ENCODE data around the gene IMMP2L.
"Not testable (repeated sequence)": the region's sequence is repeated elsewhere in the genome, so short reads cannot be mapped to it uniquely, and the experiment has no call there.

IMMP2L gene

DNA sequence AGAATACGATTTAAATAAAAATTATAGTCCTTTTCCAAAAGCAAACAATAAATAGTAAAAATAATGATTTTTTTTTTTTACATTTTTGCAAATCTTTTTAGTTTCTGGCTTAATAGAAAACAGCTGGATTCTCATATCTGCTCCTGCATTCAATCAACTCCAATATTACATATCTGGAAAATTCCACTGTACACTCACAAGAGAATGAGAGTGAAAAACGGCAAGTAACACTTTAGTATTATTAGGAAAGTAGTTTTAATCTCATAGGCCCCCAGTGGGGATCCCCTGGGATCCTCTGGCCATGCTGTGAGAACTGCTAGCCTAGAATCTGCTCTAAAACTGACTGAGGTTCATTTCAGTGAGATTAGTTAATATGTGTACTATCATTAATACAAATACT, 599.9 kb downstream of the IMMP2L start:
- no peak for DNase-seq

DNA sequence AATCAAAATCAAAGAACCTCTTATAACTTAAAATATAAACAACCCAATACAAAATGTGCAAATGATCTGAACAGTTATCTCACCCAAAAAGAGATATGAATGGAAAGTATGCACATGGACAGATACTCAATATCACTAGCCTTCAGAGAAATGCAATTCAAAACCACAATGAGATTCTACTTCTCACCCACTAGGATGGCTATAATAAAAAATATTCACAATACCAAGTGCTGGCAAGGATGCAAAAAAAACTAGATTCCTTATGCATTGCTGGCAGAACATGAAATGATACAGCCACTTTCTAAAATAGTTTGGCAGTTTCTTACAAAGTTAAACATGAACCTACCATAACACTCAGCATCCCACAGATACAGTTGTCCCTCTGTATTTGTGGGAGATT, 601.5 kb downstream of the IMMP2L start:
- DNase-seq, result no peak

GRCh38 chr7:110948280-110948679, 614.0 kb downstream of the IMMP2L start:
- DNase-seq, result no peak

- DNase-seq, result no peak
These were observed 614.9 kb downstream of the IMMP2L start for GRCh38 chr7:110947408-110947807.

GRCh38 chr7:110944966-110945644, 617.2 kb downstream of the IMMP2L start:
- DNase-seq, result no peak

DNA sequence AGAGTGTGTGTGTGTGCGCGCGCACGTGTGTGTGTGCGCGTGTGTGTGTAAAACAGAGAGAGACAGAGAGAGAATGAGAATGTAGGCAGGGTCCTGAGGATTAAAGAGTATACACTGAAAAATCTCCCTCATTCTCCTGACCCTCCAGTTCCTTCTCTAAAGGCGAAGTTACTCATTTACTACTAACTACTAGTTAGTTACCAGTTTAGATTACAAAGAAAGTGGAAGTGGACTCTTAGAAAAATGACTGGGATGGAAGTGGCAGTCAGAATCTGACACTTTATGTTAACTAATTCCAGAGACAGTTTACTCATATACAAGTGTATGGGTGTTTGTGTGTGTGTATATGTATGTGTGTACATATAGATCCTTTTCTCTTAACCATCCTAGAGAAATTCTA, 617.8 kb downstream of the IMMP2L start:
- no peak for DNase-seq

- no peak for DNase-seq
These were observed 618.5 kb downstream of the IMMP2L start for GRCh38 chr7:110943701-110944345.

DNA sequence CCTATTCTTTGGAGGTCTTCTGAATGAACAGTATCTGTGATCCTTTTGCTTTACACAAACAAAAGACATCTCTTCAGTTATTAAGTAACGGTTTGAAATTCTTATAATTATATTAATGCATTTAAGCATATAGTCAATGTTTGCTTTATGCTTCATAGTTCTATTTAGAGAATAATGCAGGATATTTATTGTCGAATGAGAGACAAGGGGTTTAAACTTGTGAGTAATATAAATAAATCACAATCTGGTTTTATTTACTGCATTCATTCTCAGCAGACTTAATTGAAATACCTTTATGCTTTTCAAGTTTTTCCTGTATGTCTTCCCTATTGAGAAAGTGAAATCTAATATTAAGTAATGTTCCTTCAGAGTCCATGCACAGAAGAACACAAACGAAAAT, 620.9 kb downstream of the IMMP2L start:
- no peak for DNase-seq

- DNase-seq, result no peak
These were observed 621.5 kb downstream of the IMMP2L start for GRCh38 chr7:110940756-110941155.

GRCh38 chr7:110938165-110938564, 624.1 kb downstream of the IMMP2L start:
- DNase-seq, result no peak

GRCh38 chr7:110936665-110937064, 625.6 kb downstream of the IMMP2L start:
- not testable (repeated sequence) for DNase-seq

GRCh38 chr7:110929480-110930249, 632.6 kb downstream of the IMMP2L start:
- no peak for DNase-seq

- DNase-seq, result no peak
These were observed 639.4 kb downstream of the IMMP2L start for GRCh38 chr7:110922906-110923305.

DNA sequence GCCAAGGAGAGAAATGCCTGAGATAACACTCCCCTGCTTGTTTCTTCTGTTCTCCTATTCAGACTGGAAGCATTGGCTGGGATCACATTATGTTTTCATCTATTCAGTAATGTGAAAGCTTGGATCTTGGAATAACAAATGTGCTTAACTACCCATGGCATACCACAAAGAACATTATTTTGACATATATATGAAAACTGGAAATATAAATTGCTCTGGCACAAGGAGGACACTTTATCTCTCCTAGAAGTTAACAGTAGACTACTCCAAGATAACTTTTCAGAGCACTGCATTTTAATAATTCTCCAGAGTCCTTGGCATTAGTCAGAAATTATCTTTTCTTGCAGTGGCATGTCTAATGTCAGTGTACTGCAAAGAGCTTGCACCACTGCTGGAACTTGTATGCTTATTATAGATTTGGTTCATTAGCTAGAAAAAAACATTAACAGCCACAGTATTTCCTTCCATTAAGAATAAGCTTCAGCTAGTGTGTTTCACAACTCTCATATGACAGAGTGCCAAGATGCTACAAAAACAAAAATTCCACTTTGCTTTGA, 640.6 kb downstream of the IMMP2L start:
- DNase-seq, result no peak

DNA sequence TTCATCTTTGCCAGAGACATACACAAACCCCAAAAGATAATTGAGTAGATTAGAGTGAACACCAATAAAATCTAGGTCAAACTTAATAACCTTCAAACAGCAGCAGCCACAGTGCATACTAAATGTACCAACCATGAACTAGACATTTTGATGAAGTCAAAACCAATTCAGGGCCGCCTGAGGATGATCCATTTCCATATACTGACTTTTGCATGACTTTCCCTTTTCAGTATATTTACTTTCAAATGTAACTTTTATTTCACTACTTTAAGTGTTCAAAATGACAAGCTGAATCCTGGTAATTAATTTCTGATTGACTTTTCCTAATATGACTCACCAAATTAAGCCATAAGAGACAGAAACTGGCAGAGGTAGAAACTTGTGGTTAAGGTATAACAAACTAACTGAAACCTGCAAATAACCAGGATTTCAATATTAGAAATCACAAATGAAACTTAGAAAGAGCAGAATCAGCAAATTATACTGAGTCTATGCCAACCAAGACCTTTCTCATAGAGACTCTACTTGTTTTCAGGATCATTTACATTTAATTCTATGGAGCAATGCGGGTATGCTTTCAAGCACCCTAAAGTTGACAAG, 643.2 kb downstream of the IMMP2L start:
- no peak for DNase-seq

GRCh38 chr7:110914263-110914662, 648.0 kb downstream of the IMMP2L start:
- no peak for DNase-seq

DNA sequence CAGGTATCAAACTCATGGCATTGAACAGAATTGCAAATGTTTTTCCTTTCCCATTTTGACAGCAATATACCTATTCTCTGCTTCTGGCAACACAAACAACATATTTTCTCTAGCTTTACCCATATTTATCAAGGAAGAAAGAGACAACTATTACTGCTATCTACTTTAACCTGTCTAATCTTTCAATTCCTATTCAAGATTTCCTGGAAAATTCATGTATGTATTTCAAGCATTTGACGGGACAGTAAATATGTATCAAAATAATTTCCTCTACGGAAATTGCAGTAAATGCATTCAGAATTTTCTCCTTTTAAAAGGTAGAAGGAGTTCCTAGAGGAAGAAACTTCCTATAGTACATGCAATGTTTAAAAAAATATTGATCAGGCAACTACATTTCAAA, 650.7 kb downstream of the IMMP2L start:
- DNase-seq, result no peak

- no peak for DNase-seq
These were observed 653.2 kb downstream of the IMMP2L start for GRCh38 chr7:110909117-110909516.

GRCh38 chr7:110905773-110906566, 656.3 kb downstream of the IMMP2L start:
- DNase-seq, result no peak

DNA sequence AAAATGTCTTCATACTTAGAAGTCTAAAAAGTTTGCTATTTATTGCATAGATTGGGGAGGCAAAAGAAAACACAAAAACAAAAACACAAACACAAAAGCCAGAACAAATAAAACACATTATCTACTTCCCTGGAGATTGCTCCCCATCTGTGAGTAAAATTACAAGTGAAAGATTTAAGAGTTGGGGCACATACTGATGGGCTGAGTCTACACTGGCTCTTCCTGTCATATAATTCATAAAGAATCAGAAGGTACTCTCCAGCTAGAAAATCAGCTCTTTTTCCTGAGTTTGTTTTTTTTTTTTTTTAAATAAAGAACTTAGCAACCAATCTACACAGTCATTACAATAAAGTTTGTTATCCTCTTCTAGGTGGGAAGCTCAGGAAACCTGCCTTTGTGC, 663.8 kb downstream of the IMMP2L start:
- DNase-seq, result no peak

DNA sequence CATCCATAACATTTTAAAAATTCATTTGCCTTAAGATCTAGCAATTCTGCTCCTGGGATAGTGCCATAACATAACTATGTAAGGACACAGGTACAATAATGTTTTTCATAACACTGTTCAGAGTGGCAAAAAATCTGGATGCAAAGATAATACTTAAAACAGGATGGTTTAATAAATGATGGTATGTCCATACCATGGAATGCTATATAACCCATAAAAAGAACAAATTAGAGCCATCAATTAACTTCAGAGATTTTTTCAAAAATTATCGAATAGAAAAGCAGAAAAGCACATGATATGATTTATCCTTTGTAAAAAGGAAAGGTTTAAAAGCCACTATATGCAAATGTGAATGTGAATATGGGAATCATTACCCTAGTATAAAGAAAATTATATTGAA, 664.8 kb downstream of the IMMP2L start:
- DNase-seq, result no peak

DNA sequence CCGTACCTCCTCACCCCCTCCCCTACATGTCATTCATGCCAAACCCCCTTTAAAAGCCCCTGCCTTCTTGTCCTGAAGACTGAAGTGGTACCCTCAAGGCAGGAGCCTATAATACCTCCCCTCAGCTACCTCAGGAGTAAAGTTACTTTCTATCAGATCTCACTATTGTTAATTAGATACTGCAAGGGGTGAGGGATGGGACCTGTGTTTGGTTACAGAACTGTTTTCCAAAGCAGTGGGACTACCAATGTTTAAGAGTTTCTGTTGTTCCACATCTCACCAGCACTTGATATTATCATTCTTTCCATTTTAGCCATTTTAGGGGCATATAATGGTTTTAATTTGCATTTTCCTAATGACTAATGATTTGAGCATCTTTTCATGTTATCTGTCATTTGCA, 668.2 kb downstream of the IMMP2L start:
- no peak for DNase-seq

DNA sequence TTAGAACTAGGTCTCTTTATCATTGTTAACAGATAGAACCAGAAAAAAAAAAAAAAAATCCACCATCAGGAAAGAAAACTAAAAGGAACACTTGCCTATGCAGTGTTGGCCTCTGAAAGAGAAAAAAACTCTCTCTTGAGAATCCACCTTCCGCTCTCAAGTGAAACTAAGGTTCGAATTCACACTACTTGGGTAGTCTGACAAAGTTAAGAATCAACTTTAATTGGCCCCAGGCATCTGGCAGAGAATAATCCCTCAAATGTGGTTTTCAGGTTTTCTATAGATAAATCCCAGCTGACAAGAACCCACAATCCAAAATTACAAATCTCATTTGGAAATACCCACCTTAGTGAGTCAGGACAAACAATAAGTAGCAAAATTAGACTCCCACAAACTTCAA, 671.1 kb downstream of the IMMP2L start:
- DNase-seq, result no peak
